B cell (primary cell): ENCODE measurements around the gene IP6K2. TPM values are rescaled to one million over a fixed set of nuclear protein-coding genes. Genes with fewer than 3 reads are reported as not detected.
"Not testable (repeated sequence)": the region's sequence is repeated elsewhere in the genome, so short reads cannot be mapped to it uniquely, and the experiment has no call there.

ENCODE experiments used
- ATAC-seq: fragments of 200-7000 bp; cut with Tn5 transposase; one replicate; pipeline ENCODE4 v1.10.0; 2021; ENCODE audit warnings: low read depth, mild to moderate bottlenecking, moderate number of reproducible peaks, moderate library complexity
- CTCF ChIA-PET: fragments of 350-600 bp; sonication (Branson Sonifier 250); formaldehyde crosslinking; loops from one replicate; lab custom pipeline; 2021; ENCODE audit warnings: antibody characterized with exemption, inconsistent platforms; lab: Charles Lee
- POLR2A ChIA-PET: fragments of 350-600 bp; sonication (Branson Sonifier 250); formaldehyde crosslinking; loops from one replicate; lab custom pipeline; 2021; ENCODE audit warnings: antibody characterized with exemption; lab: Charles Lee
- DNase-seq: peaks from one replicate; pipeline ENCODE4 v3.0.0; 2013
- H2AFZ ChIP-seq: 2 replicates; pipeline ENCODE4 v1.6.1; 2012; ENCODE audit warnings: mild to moderate bottlenecking, low read depth, low read length; ENCODE audit not compliant: insufficient read depth, poor library complexity, severe bottlenecking
- H3K27ac ChIP-seq, 2 donors: 1 replicate in 1 of 2; 2 replicates in 1 of 2; pipeline ENCODE4 v1.5.1; 2012 to 2013; ENCODE audit warnings: low read length in 2 of 2, mild to moderate bottlenecking in 2 of 2, moderate library complexity in 1 of 2
- H3K27me3 ChIP-seq, 4 experiments: fragments of 200-600 bp in 1 of 4; sonication (generic) in 1 of 4; replicated peaks in 1 of 4; 1 replicate in 2 of 4; 2 replicates in 2 of 4; pipeline versions ENCODE4 v1.6.1 to v1.7.0; 2013 to 2016; ENCODE audit warnings: low read length in 3 of 4, mild to moderate bottlenecking in 2 of 4, mixed read lengths in 1 of 4, moderate library complexity in 1 of 4; ENCODE audit not compliant: insufficient read depth in 4 of 4, control insufficient read depth in 3 of 4; ENCODE audit errors: control extremely low read depth in 1 of 4
- H3K36me3 ChIP-seq, 2 experiments: replicated peaks in 1 of 2; 1 replicate in 1 of 2; 2 replicates in 1 of 2; pipeline versions ENCODE4 v1.6.1 to v1.7.1; 2013; ENCODE audit warnings: low read length in 1 of 2; ENCODE audit not compliant: insufficient read depth in 2 of 2, control insufficient read depth in 1 of 2; ENCODE audit errors: control extremely low read depth in 1 of 2, extremely low read depth in 1 of 2
- H3K4me1 ChIP-seq, 2 donors: fragments of 200-600 bp in 1 of 2; sonication (generic) in 1 of 2; 1 replicate in 1 of 2; 2 replicates in 1 of 2; pipeline versions ENCODE4 v1.5.1 to v1.6.1; 2013 to 2017; ENCODE audit warnings: low read length in 2 of 2; ENCODE audit not compliant: control insufficient read depth in 2 of 2, insufficient read depth in 2 of 2
- H3K4me2 ChIP-seq: replicated peaks from 2 replicates; pipeline ENCODE3; 2012; ENCODE audit warnings: mild to moderate bottlenecking, low read depth, low read length; ENCODE audit not compliant: poor library complexity, severe bottlenecking
- H3K4me3 ChIP-seq, 5 experiments: fragments of 200-600 bp in 1 of 5; sonication (generic) in 1 of 5; 1 replicate in 3 of 5; 2 replicates in 2 of 5; pipeline versions ENCODE4 v1.5.1 to v1.7.0; 2011 to 2016; ENCODE audit warnings: low read length in 4 of 5, mild to moderate bottlenecking in 4 of 5, low read depth in 2 of 5, control low read depth in 1 of 5, moderate library complexity in 1 of 5; ENCODE audit not compliant: insufficient read depth in 1 of 5; ENCODE audit errors: control extremely low read depth in 1 of 5, extremely low read depth in 1 of 5
- H3K79me2 ChIP-seq: fragments of 200-600 bp; sonication (generic); one replicate; pipeline ENCODE4 v1.6.0; 2016; ENCODE audit warnings: low read length; ENCODE audit not compliant: control insufficient read depth, insufficient read depth
- H3K9ac ChIP-seq: fragments of 200-600 bp; sonication (generic); 2 replicates; pipeline ENCODE4 v1.6.1; 2017; ENCODE audit warnings: mild to moderate bottlenecking, low read length, moderate library complexity
- H3K9me3 ChIP-seq, 3 donors: one replicate each; pipeline versions ENCODE4 v1.6.1 to v1.7.1; 2013; ENCODE audit warnings: low read length in 2 of 3; ENCODE audit not compliant: control insufficient read depth in 2 of 3, insufficient read depth in 1 of 3; ENCODE audit errors: control extremely low read depth in 1 of 3
- H4K20me1 ChIP-seq: 2 replicates; pipeline ENCODE4 v1.6.0; 2012; ENCODE audit warnings: mild to moderate bottlenecking, low read length; ENCODE audit not compliant: insufficient read depth, control insufficient read depth, poor library complexity, severe bottlenecking
- H3K27ac Mint-ChIP-seq: one replicate; pipeline ENCODE4 v1.8.0; 2021; ENCODE audit warnings: mixed read lengths
- H3K27me3 Mint-ChIP-seq: one replicate; pipeline ENCODE4 v1.8.0; 2021; ENCODE audit warnings: mixed read lengths
- H3K4me1 Mint-ChIP-seq: one replicate; pipeline ENCODE4 v1.8.0; 2021; ENCODE audit warnings: mixed read lengths
- H3K4me3 Mint-ChIP-seq: one replicate; pipeline ENCODE4 v1.8.0; 2021; ENCODE audit warnings: mixed read lengths
- H3K9me3 Mint-ChIP-seq: one replicate; pipeline ENCODE4 v1.8.0; 2022; ENCODE audit warnings: mixed read lengths; ENCODE audit not compliant: insufficient read depth
- EZH2 ChIP-seq: IDR thresholded peaks from 2 replicates; pipeline ENCODE4 v1.6.1; 2012; ENCODE audit warnings: borderline replicate concordance, low read depth, mild to moderate bottlenecking, moderate library complexity, low read length; ENCODE audit not compliant: insufficient read depth, poor library complexity, severe bottlenecking
- WGBS: methylation state at CpG from one replicate; pipeline ENCODE4 v1.1.5; 2013; ENCODE audit warnings: missing lambda C conversion rate; ENCODE audit not compliant: insufficient coverage; 5-methylcytosine and 5-hydroxymethylcytosine counted together
- intact Hi-C: fragments of 100-400 bp; cut with micrococcal nuclease; formaldehyde crosslinking; loops from one replicate; pipeline ENCODE4 v1.10.0; 2022
- polyA plus RNA-seq: library from polyadenylated mRNA; depleted of rRNA; stranded (reverse); fragments of >200 nt; gene quantifications from 2 replicates; pipeline ENCODE4 v1.2.3, GENCODE V29; 2012
- total RNA-seq, 2 donors: library from RNA; stranded (reverse); fragments of 120-200 nt in 1 of 2; gene quantifications; 1 replicate in 1 of 2; 2 replicates in 1 of 2; pipeline versions ENCODE4 v1.2.3 to v1.2.4, GENCODE V29; 2013 to 2022
- TF ChIP-seq, protein P1 (sequence below): fragments of 200-600 bp; IDR thresholded peaks from one replicate; pipeline ENCODE4 v1.8.0; 2022; ENCODE audit warnings: antibody characterized with exemption, mild to moderate bottlenecking

The IP6K2 gene
- total and polyA plus RNA-seq, 2 donors (not counting 1 experiment from before 2014, with no cell fraction given), result 132 to 140 TPM

DNA sequence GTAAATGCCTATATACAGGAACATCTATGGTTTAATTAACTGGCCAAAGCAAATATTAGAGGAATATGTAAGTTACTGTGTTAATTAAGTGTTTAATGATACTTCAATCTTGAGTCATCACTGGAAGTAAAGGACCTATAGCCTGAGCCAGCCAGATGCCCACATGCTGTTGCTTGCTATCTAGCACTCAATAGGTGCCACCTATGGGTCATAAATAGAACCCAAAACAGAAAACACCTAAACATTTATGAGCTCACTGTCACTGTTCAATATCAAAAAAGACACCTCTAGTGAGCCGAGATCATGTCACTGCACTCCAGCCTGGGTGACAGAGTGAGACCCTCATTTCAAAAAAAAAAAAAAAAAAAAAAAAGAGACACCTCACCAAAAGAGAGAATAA lies 48.4 kb upstream of the IP6K2 start:
- ATAC-seq (no peak), DNase-seq (no peak)
- Histone ChIP-seq H3K4me2 (no peak overlapping the region), H3K27ac (no peak overlapping the region), H2AFZ (no peak overlapping the region), H3K79me2 (no peaks in the 10 kb centered on the region), H3K27me3 (no peaks in the 10 kb centered on the region), H3K9me3 (no peaks in the 10 kb centered on the region), H4K20me1 (no peaks in the 10 kb centered on the region), H3K4me3 (no peak overlapping the region), H3K9ac (no peak overlapping the region), H3K36me3 (peaks cover 0 to 15% of the 10 kb centered on the region in 2 experiments), H3K4me1 (no peaks in the 10 kb centered on the region)
- Mint-ChIP-seq H3K27ac (no peak overlapping the region), H3K4me3 (no peak overlapping the region), H3K4me1 (no peaks in the 10 kb centered on the region), H3K9me3 (no peaks in the 10 kb centered on the region), H3K27me3 (no peaks in the 10 kb centered on the region)
- CTCF ChIA-PET, result interaction anchor here (0.5 to 1.4 kb wide), 3 partner anchors 25 to 153 kb away, joined by 3 to 4 read pairs (median 4); no protein-coding TSS in a partner anchor
- TF ChIP-seq EZH2, result no peak
- TF ChIP-seq, protein P1, sequence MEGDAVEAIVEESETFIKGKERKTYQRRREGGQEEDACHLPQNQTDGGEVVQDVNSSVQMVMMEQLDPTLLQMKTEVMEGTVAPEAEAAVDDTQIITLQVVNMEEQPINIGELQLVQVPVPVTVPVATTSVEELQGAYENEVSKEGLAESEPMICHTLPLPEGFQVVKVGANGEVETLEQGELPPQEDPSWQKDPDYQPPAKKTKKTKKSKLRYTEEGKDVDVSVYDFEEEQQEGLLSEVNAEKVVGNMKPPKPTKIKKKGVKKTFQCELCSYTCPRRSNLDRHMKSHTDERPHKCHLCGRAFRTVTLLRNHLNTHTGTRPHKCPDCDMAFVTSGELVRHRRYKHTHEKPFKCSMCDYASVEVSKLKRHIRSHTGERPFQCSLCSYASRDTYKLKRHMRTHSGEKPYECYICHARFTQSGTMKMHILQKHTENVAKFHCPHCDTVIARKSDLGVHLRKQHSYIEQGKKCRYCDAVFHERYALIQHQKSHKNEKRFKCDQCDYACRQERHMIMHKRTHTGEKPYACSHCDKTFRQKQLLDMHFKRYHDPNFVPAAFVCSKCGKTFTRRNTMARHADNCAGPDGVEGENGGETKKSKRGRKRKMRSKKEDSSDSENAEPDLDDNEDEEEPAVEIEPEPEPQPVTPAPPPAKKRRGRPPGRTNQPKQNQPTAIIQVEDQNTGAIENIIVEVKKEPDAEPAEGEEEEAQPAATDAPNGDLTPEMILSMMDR, result no peak
- WGBS, result no CpG with 5 or more reads among the region's 1 CpG
- POLR2A ChIA-PET, result interaction anchor here (0.6 kb wide), 1 partner anchor 140 kb away, joined by 5 read pairs; no protein-coding TSS in a partner anchor
- intact Hi-C loops, result no loop called here

DNA sequence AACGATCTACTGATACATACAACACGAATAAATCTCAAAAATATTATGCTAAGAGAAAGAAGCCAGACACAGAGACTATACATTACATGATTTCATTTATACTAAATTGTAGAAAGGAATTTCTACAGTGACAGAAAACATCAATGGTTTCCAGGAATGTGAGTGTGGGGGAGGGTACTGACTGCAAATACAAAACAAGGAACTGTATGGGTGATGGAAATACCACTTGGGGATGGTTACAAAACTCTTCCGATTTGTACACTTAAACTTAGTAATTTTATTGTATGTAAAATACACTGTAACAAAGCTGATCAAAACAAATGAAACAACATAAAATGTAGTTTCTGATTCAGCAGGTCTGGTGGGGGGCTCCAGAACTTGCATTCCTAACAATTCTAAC lies 45.8 kb upstream of the IP6K2 start:
- no peak for TF ChIP-seq EZH2
- TF ChIP-seq, protein P1, result no peak
- no peaks in the 10 kb centered on the region for H3K4me1 ChIP-seq
- no CpG with 5 or more reads among the region's 3 CpGs for WGBS
- H3K4me2 ChIP-seq, result no peak overlapping the region
- no peak overlapping the region for H2AFZ ChIP-seq
- ChIA-PET POLR2A (no interaction called here), CTCF (no interaction called here)
- intact Hi-C loops, result no loop called here
- no peaks in the 10 kb centered on the region for H3K79me2 ChIP-seq
- Mint-ChIP-seq H3K27me3 (no peaks in the 10 kb centered on the region), H3K27ac (no peak overlapping the region), H3K9me3 (no peaks in the 10 kb centered on the region), H3K4me1 (no peaks in the 10 kb centered on the region), H3K4me3 (no peak overlapping the region)
- DNase-seq (no peak), ATAC-seq (no peak)
- H3K9me3 ChIP-seq, result no peaks in the 10 kb centered on the region
- H3K36me3 ChIP-seq, result peaks cover 0 to 23% of the 10 kb centered on the region in 2 experiments
- no peaks in the 10 kb centered on the region for H3K27me3 ChIP-seq
- H4K20me1 ChIP-seq, result no peaks in the 10 kb centered on the region
- H3K27ac ChIP-seq, result no peak overlapping the region
- H3K9ac ChIP-seq, result no peak overlapping the region
- H3K4me3 ChIP-seq, result no peak overlapping the region

DNA sequence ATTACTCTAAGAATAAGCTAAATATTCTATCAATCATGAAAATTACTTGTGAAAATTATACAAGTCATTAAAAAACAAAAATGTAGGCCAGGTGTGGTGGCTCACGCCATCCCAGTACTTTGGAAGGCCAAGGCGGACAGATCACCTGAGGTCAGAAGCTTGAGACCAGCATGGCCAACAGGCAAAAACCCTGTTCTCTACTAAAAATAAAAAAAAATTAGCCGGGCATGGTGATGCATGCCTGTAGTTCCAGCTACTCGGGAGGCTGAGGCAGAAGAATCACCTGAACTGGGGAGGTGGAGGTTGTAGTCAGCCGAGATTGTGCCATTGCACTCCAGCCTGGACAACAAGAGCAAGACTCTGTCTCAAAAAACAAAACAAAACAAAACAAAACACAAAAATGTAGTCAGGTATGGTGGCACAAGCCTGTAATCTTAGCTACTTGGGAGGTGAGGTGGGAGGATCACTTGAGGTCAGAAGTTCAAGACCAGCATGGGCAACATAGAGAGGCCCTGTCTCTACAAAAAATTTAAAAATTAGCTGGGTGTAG lies 43.0 kb upstream of the IP6K2 start:
- H3K27me3 ChIP-seq, H3K27ac Mint-ChIP-seq, H3K79me2 ChIP-seq, H3K27ac ChIP-seq, H2AFZ ChIP-seq, H3K4me1 ChIP-seq, H3K4me3 Mint-ChIP-seq, H3K4me3 ChIP-seq, H3K4me2 ChIP-seq, DNase-seq, ATAC-seq, H3K9ac ChIP-seq, H4K20me1 ChIP-seq, POLR2A ChIA-PET, H3K9me3 ChIP-seq, H3K9me3 Mint-ChIP-seq, intact Hi-C loops, H3K4me1 Mint-ChIP-seq, H3K27me3 Mint-ChIP-seq: not testable (repeated sequence)
- H3K36me3 ChIP-seq, result peaks cover 2 to 33% of the 10 kb centered on the region in 2 experiments
- CTCF ChIA-PET, result interaction anchor here (1.5 kb wide), 1 partner anchor 21 kb away, joined by 6 read pairs; no protein-coding TSS in a partner anchor
- WGBS, result 100% methylated on average over 3 of the region's 5 CpGs
